AG09319 (cell line): ENCODE measurements around the gene HDLBP.
"Not testable (repeated sequence)": the region's sequence is repeated elsewhere in the genome, so short reads cannot be mapped to it uniquely, and the experiment has no call there.

ENCODE experiments used
- DNase-seq: peaks from one replicate; pipeline ENCODE4 v3.0.0-alpha.2; 2010; ENCODE audit warnings: low read depth; ENCODE audit errors: extremely low read depth
- CTCF ChIP-seq: IDR thresholded peaks from 2 replicates; pipeline ENCODE4 v1.5.1; 2011; ENCODE audit warnings: low read depth, mild to moderate bottlenecking, inconsistent platforms, low read length, moderate library complexity

HDLBP gene

GRCh38 chr2:241199897-241200821 is 115.3 kb downstream of the HDLBP start:
- no peak for TF ChIP-seq CTCF
- no peak for DNase-seq

GRCh38 chr2:241199286-241199685 is 116.2 kb downstream of the HDLBP start:
- no peak for TF ChIP-seq CTCF
- no peak for DNase-seq

GRCh38 chr2:241198381-241199279 is 116.8 kb downstream of the HDLBP start:
- no peak for TF ChIP-seq CTCF
- DNase-seq: no peak

- no peak for TF ChIP-seq CTCF
- no peak for DNase-seq
Measured at GRCh38 chr2:241197947-241198346, 117.5 kb downstream of the HDLBP start.

GRCh38 chr2:241197246-241197645 is 118.2 kb downstream of the HDLBP start:
- DNase-seq: not testable (repeated sequence)

- DNase-seq: no peak
- TF ChIP-seq CTCF: no peak
Measured at GRCh38 chr2:241195506-241196130, 119.9 kb downstream of the HDLBP start.

- no peak for TF ChIP-seq CTCF
Measured at GRCh38 chr2:241194811-241195210, 120.7 kb downstream of the HDLBP start.

More at GRCh38 chr2:241194811-241195210, 120.7 kb downstream of the HDLBP start:
- no peak for DNase-seq
